ENCODE data around the gene CD109.

DNA sequence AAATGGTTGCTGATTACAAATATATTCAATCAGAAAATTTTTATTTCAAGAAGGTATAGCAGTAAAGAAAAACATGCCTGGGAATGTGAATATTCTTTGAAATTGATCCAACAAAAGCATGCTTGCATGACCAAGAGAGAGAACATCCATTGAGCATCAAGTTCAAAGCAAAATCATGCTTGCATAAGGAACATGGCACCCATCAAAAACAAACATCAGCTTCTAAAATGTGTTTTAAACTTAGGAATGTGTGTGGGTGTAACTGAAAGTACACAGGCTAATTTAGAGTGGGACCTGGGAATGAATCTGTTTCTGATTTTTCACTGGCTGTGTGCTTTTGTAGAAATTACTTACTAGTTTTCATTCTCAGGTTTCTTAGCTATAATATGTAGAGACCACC, 47.8 kb upstream of the CD109 start:
- no peak for TF ChIP-seq GATA2 (IDR thresholded peaks at IDR 0.05; ENCODE audit: low read depth, low read length)
- TF ChIP-seq GATA3 (IDR thresholded peaks at IDR 0.05; ENCODE audit: low read depth, low read length) = no peak

Measured in SH-SY5Y (cell line).